Karpas-422 (cell line): Measurements from ENCODE around the gene STAP2. TPM values are rescaled to one million over a fixed set of nuclear protein-coding genes. Genes with fewer than 3 reads are reported as not detected.
A peak's percentile ranks its signal among the peaks of the same experiment; 100 is the strongest.

Experiments
- DNase-seq: peaks from one replicate; pipeline ENCODE4 v3.0.0-alpha.2; 2015
- H2AFZ ChIP-seq: fragments of 200-600 bp; sonication (generic); 2 replicates; pipeline ENCODE4 v1.6.1; 2014; ENCODE audit warnings: antibody characterized with exemption, low read length, mixed read lengths
- H3K27ac ChIP-seq: fragments of 200-600 bp; sonication (generic); 2 replicates; pipeline ENCODE4 v1.5.1; 2014; ENCODE audit warnings: mild to moderate bottlenecking, low read length, moderate library complexity
- H3K27me3 ChIP-seq: fragments of 200-600 bp; sonication (generic); 2 replicates; pipeline ENCODE4 v1.6.1; 2014; ENCODE audit warnings: low read length, mixed read lengths
- H3K36me3 ChIP-seq: fragments of 200-600 bp; sonication (generic); 2 replicates; pipeline ENCODE4 v1.6.1; 2014; ENCODE audit warnings: low read length, mixed read lengths; ENCODE audit not compliant: insufficient read depth
- H3K4me1 ChIP-seq: fragments of 200-600 bp; sonication (generic); 2 replicates; pipeline ENCODE4 v1.6.1; 2014; ENCODE audit warnings: mild to moderate bottlenecking, low read length, mixed read lengths
- H3K4me2 ChIP-seq: fragments of 200-600 bp; sonication (generic); 2 replicates; pipeline ENCODE4 v1.6.1; 2014; ENCODE audit warnings: low read length, low read depth, mild to moderate bottlenecking; ENCODE audit not compliant: poor library complexity, severe bottlenecking
- H3K4me3 ChIP-seq: fragments of 200-600 bp; sonication (generic); 2 replicates; pipeline ENCODE4 v1.5.1; 2014; ENCODE audit warnings: mild to moderate bottlenecking, antibody characterized with exemption, low read length, mixed read lengths
- H3K79me2 ChIP-seq: fragments of 200-600 bp; sonication (generic); 2 replicates; pipeline ENCODE4 v1.6.1; 2014; ENCODE audit warnings: mild to moderate bottlenecking, low read length, mixed read lengths
- H3K9ac ChIP-seq: fragments of 200-600 bp; sonication (generic); 2 replicates; pipeline ENCODE4 v1.6.0; 2014; ENCODE audit warnings: low read length
- H3K9me2 ChIP-seq: fragments of 200-600 bp; sonication (generic), shearing (Covaris generic); replicated peaks from 2 replicates; pipeline ENCODE4 v1.6.0; 2014; ENCODE audit warnings: mild to moderate bottlenecking, low read length, moderate library complexity; ENCODE audit not compliant: insufficient read depth
- H3K9me3 ChIP-seq: fragments of 300-700, 200-600 bp; sonication (generic); 2 replicates; pipeline ENCODE4 v1.6.1; 2014; ENCODE audit warnings: low read length, mixed read lengths
- H4K20me1 ChIP-seq: fragments of 200-600 bp; sonication (generic); 2 replicates; pipeline ENCODE4 v1.6.1; 2014; ENCODE audit warnings: mild to moderate bottlenecking, antibody characterized with exemption, low read length, low read depth; ENCODE audit not compliant: insufficient read depth
- total RNA-seq: library from RNA; depleted of rRNA; stranded (reverse); fragments of >200 nt; shearing (Covaris generic); gene quantifications from 2 replicates; pipeline ENCODE4 v1.2.3, GENCODE V29; 2014; ENCODE audit warnings: low replicate concordance

The STAP2 gene
- total RNA-seq, 1 experiment from 2014 or later = 0.86 TPM

GRCh38 chr19:4328243-4328990 lies 10.2 kb downstream of the STAP2 start:
- Histone ChIP-seq H3K4me2 (no peak overlapping the region), H4K20me1 (no peaks in the 10 kb centered on the region), H2AFZ (no peak overlapping the region), H3K4me3 (no peak overlapping the region), H3K27me3 (no peaks in the 10 kb centered on the region), H3K4me1 (no peaks in the 10 kb centered on the region), H3K36me3 (no peaks in the 10 kb centered on the region), H3K27ac (no peak overlapping the region), H3K9me2 (no peaks in the 10 kb centered on the region), H3K9me3 (no peaks in the 10 kb centered on the region), H3K9ac (no peak overlapping the region), H3K79me2 (no peaks in the 10 kb centered on the region)
- peak; percentile 85 for DNase-seq

GRCh38 chr19:4327877-4328242 lies 10.8 kb downstream of the STAP2 start:
- Histone ChIP-seq H3K27ac (no peak overlapping the region), H4K20me1 (no peaks in the 10 kb centered on the region), H3K9me2 (no peaks in the 10 kb centered on the region), H3K4me3 (no peak overlapping the region), H3K4me2 (no peak overlapping the region), H3K4me1 (no peaks in the 10 kb centered on the region), H3K9ac (no peak overlapping the region), H2AFZ (no peak overlapping the region), H3K27me3 (no peaks in the 10 kb centered on the region), H3K36me3 (no peaks in the 10 kb centered on the region), H3K79me2 (no peaks in the 10 kb centered on the region), H3K9me3 (no peaks in the 10 kb centered on the region)
- DNase-seq = no peak

- DNase-seq = peak; percentile 57
- Histone ChIP-seq H3K4me3 (no peak overlapping the region), H3K4me1 (no peaks in the 10 kb centered on the region), H4K20me1 (no peaks in the 10 kb centered on the region), H3K36me3 (no peaks in the 10 kb centered on the region), H3K79me2 (no peaks in the 10 kb centered on the region), H3K9ac (no peak overlapping the region), H3K9me2 (no peaks in the 10 kb centered on the region), H3K4me2 (no peak overlapping the region), H3K9me3 (no peaks in the 10 kb centered on the region), H3K27me3 (no peaks in the 10 kb centered on the region), H2AFZ (no peak overlapping the region), H3K27ac (no peak overlapping the region)
Observed at GRCh38 chr19:4327252-4327876, 11.3 kb downstream of the STAP2 start.

GRCh38 chr19:4326837-4327251 lies 11.8 kb downstream of the STAP2 start:
- H3K9me3 ChIP-seq = no peaks in the 10 kb centered on the region; the same call in 1 of the 2 replicates
- H3K4me2 ChIP-seq = no peak overlapping the region
- H3K9me2 ChIP-seq = no peaks in the 10 kb centered on the region
- no peak for DNase-seq
- H3K79me2 ChIP-seq = no peaks in the 10 kb centered on the region
- no peak overlapping the region for H3K27ac ChIP-seq
- no peak overlapping the region for H2AFZ ChIP-seq
- no peaks in the 10 kb centered on the region for H4K20me1 ChIP-seq
- no peak overlapping the region for H3K9ac ChIP-seq
- H3K27me3 ChIP-seq = no peaks in the 10 kb centered on the region
- no peaks in the 10 kb centered on the region for H3K4me1 ChIP-seq
- H3K4me3 ChIP-seq = no peak overlapping the region
- no peaks in the 10 kb centered on the region for H3K36me3 ChIP-seq

GRCh38 chr19:4326215-4326836 lies 12.3 kb downstream of the STAP2 start:
- no peak for DNase-seq
- Histone ChIP-seq H3K27me3 (no peaks in the 10 kb centered on the region), H3K9ac (no peak overlapping the region), H3K9me3 (peaks cover 4% of the 10 kb centered on the region), H4K20me1 (no peaks in the 10 kb centered on the region), H3K9me2 (no peaks in the 10 kb centered on the region), H3K36me3 (no peaks in the 10 kb centered on the region), H2AFZ (no peak overlapping the region), H3K4me1 (no peaks in the 10 kb centered on the region), H3K4me3 (no peak overlapping the region), H3K27ac (no peak overlapping the region), H3K4me2 (no peak overlapping the region), H3K79me2 (no peaks in the 10 kb centered on the region)

GRCh38 chr19:4324228-4324627 lies 14.4 kb downstream of the STAP2 start:
- H3K9me3 ChIP-seq = peaks cover 13% of the 10 kb centered on the region
- no peak overlapping the region for H3K27ac ChIP-seq
- no peak overlapping the region for H3K9ac ChIP-seq
- H4K20me1 ChIP-seq = no peaks in the 10 kb centered on the region
- H3K27me3 ChIP-seq = no peaks in the 10 kb centered on the region
- no peaks in the 10 kb centered on the region for H3K36me3 ChIP-seq
- no peaks in the 10 kb centered on the region for H3K4me1 ChIP-seq
- DNase-seq = no peak
- no peak overlapping the region for H2AFZ ChIP-seq
- no peaks in the 10 kb centered on the region for H3K9me2 ChIP-seq
- H3K4me3 ChIP-seq = no peak overlapping the region
- H3K4me2 ChIP-seq = no peak overlapping the region
- H3K79me2 ChIP-seq = no peaks in the 10 kb centered on the region

GRCh38 chr19:4323692-4324091 lies 14.9 kb downstream of the STAP2 start:
- no peak for DNase-seq
- H3K79me2 ChIP-seq = no peaks in the 10 kb centered on the region
- H4K20me1 ChIP-seq = no peaks in the 10 kb centered on the region
- no peaks in the 10 kb centered on the region for H3K36me3 ChIP-seq
- H3K27ac ChIP-seq = no peak overlapping the region
- no peaks in the 10 kb centered on the region for H3K9me2 ChIP-seq
- no peak overlapping the region for H3K9ac ChIP-seq
- no peaks in the 10 kb centered on the region for H3K4me1 ChIP-seq
- H3K4me3 ChIP-seq = no peak overlapping the region
- no peaks in the 10 kb centered on the region for H3K27me3 ChIP-seq
- H2AFZ ChIP-seq = no peak overlapping the region
- H3K4me2 ChIP-seq = no peak overlapping the region
- H3K9me3 ChIP-seq = peaks cover 15% of the 10 kb centered on the region

- H2AFZ ChIP-seq = no peak overlapping the region
- H3K36me3 ChIP-seq = no peaks in the 10 kb centered on the region
- H3K4me2 ChIP-seq = no peak overlapping the region
- no peak overlapping the region for H3K9ac ChIP-seq
- H3K27ac ChIP-seq = no peak overlapping the region
- H3K79me2 ChIP-seq = no peaks in the 10 kb centered on the region
- H3K4me1 ChIP-seq = no peaks in the 10 kb centered on the region
- no peaks in the 10 kb centered on the region for H4K20me1 ChIP-seq
- H3K9me3 ChIP-seq = peaks cover 15% of the 10 kb centered on the region
- H3K4me3 ChIP-seq = no peak overlapping the region
- no peak for DNase-seq
- no peaks in the 10 kb centered on the region for H3K9me2 ChIP-seq
- no peaks in the 10 kb centered on the region for H3K27me3 ChIP-seq
Observed at GRCh38 chr19:4322942-4323665, 15.5 kb downstream of the STAP2 start.
